GM12801 (cell line): ENCODE data around the gene ATG16L2.

Source experiments
- CTCF ChIP-seq: IDR thresholded peaks from one replicate; pipeline ENCODE4 v1.5.1; 2011; ENCODE audit warnings: control low read depth; ENCODE audit not compliant: insufficient read length; ENCODE audit errors: extremely low read depth

The ATG16L2 gene

GRCh38 chr11:72781313-72782080, 32.7 kb upstream of the ATG16L2 start:
- no peak for TF ChIP-seq CTCF

- TF ChIP-seq CTCF, result no peak
Measured at GRCh38 chr11:72782081-72782920, 31.9 kb upstream of the ATG16L2 start.

GRCh38 chr11:72783144-72783905, 30.9 kb upstream of the ATG16L2 start:
- TF ChIP-seq CTCF, result no peak

- no peak for TF ChIP-seq CTCF
Measured at GRCh38 chr11:72784662-72785061, 29.5 kb upstream of the ATG16L2 start.

GRCh38 chr11:72786305-72787215, 27.7 kb upstream of the ATG16L2 start:
- no peak for TF ChIP-seq CTCF

- TF ChIP-seq CTCF, result no peak
Measured at GRCh38 chr11:72787216-72788104, 26.8 kb upstream of the ATG16L2 start.
